ENCODE measurements around the gene DDIAS.
"Not testable (repeated sequence)": the region's sequence is repeated elsewhere in the genome, so short reads cannot be mapped to it uniquely, and the experiment has no call there.

The DDIAS gene

GRCh38 chr11:82927264-82927880, 25.8 kb downstream of the DDIAS start:
- H3K27ac ChIP-seq (ENCODE audit: low read depth, low read length), result no peak overlapping the region
- no peak overlapping the region for H3K9ac ChIP-seq (ENCODE audit: low read depth, low read length)
- no peaks in the 10 kb centered on the region for H3K9me3 ChIP-seq (ENCODE audit: control insufficient read depth, insufficient read depth, low read length)
- no peaks in the 10 kb centered on the region for H3K4me1 ChIP-seq (ENCODE audit: control insufficient read depth, insufficient read depth, low read length)
- H3K27me3 ChIP-seq (ENCODE audit: control insufficient read depth, insufficient read depth, low read length), result no peaks in the 10 kb centered on the region
- peaks cover 64% of the 10 kb centered on the region for H3K36me3 ChIP-seq (ENCODE audit: control insufficient read depth, insufficient read depth, low read length)
- H3K4me3 ChIP-seq (ENCODE audit: low read depth, low read length), result no peak overlapping the region

GRCh38 chr11:82929121-82929520, 27.6 kb downstream of the DDIAS start:
- Histone ChIP-seq H3K36me3 (ENCODE audit: control insufficient read depth, insufficient read depth, low read length) (peaks cover 72% of the 10 kb centered on the region), H3K27ac (ENCODE audit: low read depth, low read length) (no peak overlapping the region), H3K27me3 (ENCODE audit: control insufficient read depth, insufficient read depth, low read length) (no peaks in the 10 kb centered on the region), H3K9me3 (ENCODE audit: control insufficient read depth, insufficient read depth, low read length) (no peaks in the 10 kb centered on the region), H3K4me3 (ENCODE audit: low read depth, low read length) (no peak overlapping the region), H3K9ac (ENCODE audit: low read depth, low read length) (no peak overlapping the region), H3K4me1 (ENCODE audit: control insufficient read depth, insufficient read depth, low read length) (no peaks in the 10 kb centered on the region)

DNA sequence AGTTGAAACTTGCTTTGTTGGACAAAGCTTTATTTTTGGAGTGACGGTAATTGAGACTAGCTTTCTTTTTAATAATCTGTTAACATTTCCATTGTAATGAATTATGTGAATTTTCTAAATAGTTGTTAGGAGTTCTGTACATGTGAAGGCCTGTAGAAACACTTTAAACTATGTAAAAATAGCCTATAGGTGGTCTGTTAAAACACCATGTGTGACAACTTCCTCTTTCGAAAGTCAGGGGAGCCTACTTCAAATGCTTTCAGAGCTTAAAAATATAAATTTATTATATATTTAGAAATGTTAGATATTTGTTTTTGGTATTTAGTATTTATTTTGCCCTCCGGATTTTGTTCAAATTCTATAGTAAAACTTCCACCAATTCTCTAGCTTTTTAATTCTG, 28.7 kb downstream of the DDIAS start:
- Histone ChIP-seq H3K27me3 (ENCODE audit: control insufficient read depth, insufficient read depth, low read length) (no peaks in the 10 kb centered on the region), H3K4me3 (ENCODE audit: low read depth, low read length) (no peak overlapping the region), H3K27ac (ENCODE audit: low read depth, low read length) (no peak overlapping the region), H3K4me1 (ENCODE audit: control insufficient read depth, insufficient read depth, low read length) (no peaks in the 10 kb centered on the region), H3K36me3 (ENCODE audit: control insufficient read depth, insufficient read depth, low read length) (peaks cover 74% of the 10 kb centered on the region), H3K9ac (ENCODE audit: low read depth, low read length) (no peak overlapping the region), H3K9me3 (ENCODE audit: control insufficient read depth, insufficient read depth, low read length) (no peaks in the 10 kb centered on the region)

DNA sequence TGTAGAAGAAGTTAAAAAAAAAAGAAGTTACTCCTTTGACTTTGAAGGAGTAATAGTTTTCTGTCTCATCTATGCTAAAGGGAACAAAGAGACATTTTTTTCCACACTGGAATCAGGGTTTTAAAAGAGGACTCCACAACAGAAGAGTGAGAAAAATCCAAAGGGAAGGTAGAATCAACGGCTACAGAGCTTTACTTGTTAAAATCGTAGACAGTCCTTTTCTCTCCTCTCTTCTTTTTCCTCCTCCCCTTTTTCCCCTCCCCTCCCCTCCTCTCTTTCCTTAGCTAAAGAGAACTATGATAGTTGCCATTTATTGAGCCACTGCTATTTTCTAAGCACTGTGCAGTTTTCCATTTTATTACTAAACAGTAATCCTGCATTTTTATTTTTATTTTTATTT, 29.2 kb downstream of the DDIAS start:
- H3K36me3 ChIP-seq (ENCODE audit: control insufficient read depth, insufficient read depth, low read length), result peaks cover 75% of the 10 kb centered on the region

GRCh38 chr11:82932564-82932963, 31.0 kb downstream of the DDIAS start:
- no peaks in the 10 kb centered on the region for H3K27me3 ChIP-seq (ENCODE audit: control insufficient read depth, insufficient read depth, low read length)
- no peak overlapping the region for H3K4me3 ChIP-seq (ENCODE audit: low read depth, low read length)
- H3K9me3 ChIP-seq (ENCODE audit: control insufficient read depth, insufficient read depth, low read length), result no peaks in the 10 kb centered on the region
- H3K4me1 ChIP-seq (ENCODE audit: control insufficient read depth, insufficient read depth, low read length), result no peaks in the 10 kb centered on the region
- peaks cover 70% of the 10 kb centered on the region for H3K36me3 ChIP-seq (ENCODE audit: control insufficient read depth, insufficient read depth, low read length)
- H3K9ac ChIP-seq (ENCODE audit: low read depth, low read length), result no peak overlapping the region
- no peak overlapping the region for H3K27ac ChIP-seq (ENCODE audit: low read depth, low read length)

More for the DNA sequence above, 29.2 kb downstream of the DDIAS start:
- H3K27ac ChIP-seq (ENCODE audit: low read depth, low read length), result no peak overlapping the region
- no peaks in the 10 kb centered on the region for H3K9me3 ChIP-seq (ENCODE audit: control insufficient read depth, insufficient read depth, low read length)
- H3K4me3 ChIP-seq (ENCODE audit: low read depth, low read length), result no peak overlapping the region
- H3K9ac ChIP-seq (ENCODE audit: low read depth, low read length), result no peak overlapping the region
- H3K4me1 ChIP-seq (ENCODE audit: control insufficient read depth, insufficient read depth, low read length), result no peaks in the 10 kb centered on the region
- H3K27me3 ChIP-seq (ENCODE audit: control insufficient read depth, insufficient read depth, low read length), result no peaks in the 10 kb centered on the region

DNA sequence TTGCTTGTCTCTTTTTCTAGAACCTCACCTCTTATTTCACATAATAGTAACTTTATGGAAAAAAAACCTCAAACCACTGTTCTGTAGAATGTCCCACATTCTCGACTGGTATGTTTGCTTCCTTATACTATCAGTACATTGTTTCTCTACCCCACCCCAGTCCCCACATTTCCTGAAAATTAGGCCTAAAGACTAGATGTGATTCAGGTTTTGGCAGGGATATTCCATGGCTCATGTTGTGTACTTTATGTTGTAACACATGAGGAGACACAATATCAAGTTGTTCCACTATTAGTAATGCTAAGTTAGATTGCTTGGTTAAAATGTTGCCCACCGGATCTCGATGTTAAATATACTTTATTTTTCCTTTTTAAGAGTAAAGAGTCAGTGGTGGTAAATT, 34.7 kb downstream of the DDIAS start:
- H3K36me3 ChIP-seq (ENCODE audit: control insufficient read depth, insufficient read depth, low read length), result peaks cover 41% of the 10 kb centered on the region
- H3K4me3 ChIP-seq (ENCODE audit: low read depth, low read length), result no peak overlapping the region
- no peaks in the 10 kb centered on the region for H3K4me1 ChIP-seq (ENCODE audit: control insufficient read depth, insufficient read depth, low read length)
- H3K9me3 ChIP-seq (ENCODE audit: control insufficient read depth, insufficient read depth, low read length), result no peaks in the 10 kb centered on the region
- no peak overlapping the region for H3K9ac ChIP-seq (ENCODE audit: low read depth, low read length)
- H3K27ac ChIP-seq (ENCODE audit: low read depth, low read length), result no peak overlapping the region
- H3K27me3 ChIP-seq (ENCODE audit: control insufficient read depth, insufficient read depth, low read length), result no peaks in the 10 kb centered on the region

DNA sequence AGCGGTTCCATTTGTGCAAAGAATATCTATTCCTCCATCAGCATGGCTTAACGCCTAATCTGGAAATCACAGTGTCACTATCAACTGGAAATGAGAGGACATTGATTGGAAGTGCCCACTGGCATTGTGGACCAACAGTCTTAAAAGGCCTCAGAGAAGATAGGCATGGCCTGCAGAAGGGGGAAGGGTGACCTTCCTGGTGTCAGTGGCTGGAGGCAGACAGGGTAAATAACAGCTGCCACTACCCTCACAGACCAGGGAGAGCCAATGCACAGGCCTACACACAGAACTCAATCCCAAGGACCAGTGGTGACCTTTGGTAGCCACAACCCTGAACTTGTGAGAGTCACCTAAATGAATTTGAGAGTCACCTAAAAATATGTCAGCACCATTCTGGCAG, 36.0 kb downstream of the DDIAS start:
- H3K9me3 ChIP-seq (ENCODE audit: control insufficient read depth, insufficient read depth, low read length), result no peaks in the 10 kb centered on the region
- H3K36me3 ChIP-seq (ENCODE audit: control insufficient read depth, insufficient read depth, low read length), result peaks cover 28% of the 10 kb centered on the region
- H3K9ac ChIP-seq (ENCODE audit: low read depth, low read length), result no peak overlapping the region
- H3K4me3 ChIP-seq (ENCODE audit: low read depth, low read length), result no peak overlapping the region
- H3K4me1 ChIP-seq (ENCODE audit: control insufficient read depth, insufficient read depth, low read length), result no peaks in the 10 kb centered on the region
- H3K27me3 ChIP-seq (ENCODE audit: control insufficient read depth, insufficient read depth, low read length), result no peaks in the 10 kb centered on the region
- H3K27ac ChIP-seq (ENCODE audit: low read depth, low read length), result no peak overlapping the region

DNA sequence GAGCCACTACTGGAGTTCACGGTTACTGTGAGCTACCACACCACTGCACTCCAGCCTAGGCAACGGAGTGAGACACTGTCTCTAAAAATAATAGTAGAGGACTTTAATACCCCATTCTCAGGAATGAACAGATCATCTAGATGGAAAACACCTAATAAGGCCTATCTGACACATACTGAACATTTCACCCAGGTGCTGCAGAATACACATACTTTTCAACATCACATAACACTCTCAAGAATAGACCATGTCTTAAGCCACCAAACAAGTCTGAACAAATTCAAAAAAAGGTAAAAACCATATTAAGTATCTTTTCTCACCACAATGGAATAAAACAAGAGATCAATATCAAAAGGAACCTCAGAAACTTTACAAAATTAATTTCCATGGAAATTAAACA, 37.9 kb downstream of the DDIAS start:
- Histone ChIP-seq H3K4me1 (ENCODE audit: control insufficient read depth, insufficient read depth, low read length) (no peaks in the 10 kb centered on the region), H3K9ac (ENCODE audit: low read depth, low read length) (no peak overlapping the region), H3K27me3 (ENCODE audit: control insufficient read depth, insufficient read depth, low read length) (no peaks in the 10 kb centered on the region), H3K27ac (ENCODE audit: low read depth, low read length) (no peak overlapping the region), H3K36me3 (ENCODE audit: control insufficient read depth, insufficient read depth, low read length) (peaks cover 10% of the 10 kb centered on the region), H3K4me3 (ENCODE audit: low read depth, low read length) (no peak overlapping the region), H3K9me3 (ENCODE audit: control insufficient read depth, insufficient read depth, low read length) (no peaks in the 10 kb centered on the region)

DNA sequence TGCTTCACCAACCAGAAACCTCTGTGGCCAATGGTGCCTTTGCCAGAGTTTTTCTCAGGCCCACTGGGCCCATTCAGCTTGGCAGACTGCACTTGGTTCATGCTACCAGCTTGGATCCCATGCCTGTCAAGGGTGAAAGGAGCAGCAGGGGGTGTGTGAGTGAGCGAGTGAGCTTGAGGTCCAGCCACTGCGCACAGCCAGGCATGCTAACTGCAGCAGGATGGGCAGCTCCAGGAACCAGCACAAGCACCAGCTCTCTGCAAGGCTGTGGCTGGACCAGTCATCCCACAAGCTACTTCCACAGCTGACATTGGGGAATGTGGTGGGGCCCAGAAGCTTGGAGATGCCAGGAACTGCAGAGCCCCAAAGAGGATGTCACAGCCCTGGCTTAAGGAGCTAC, 40.8 kb downstream of the DDIAS start:
- Histone ChIP-seq H3K27ac (ENCODE audit: low read depth, low read length) (no peak overlapping the region), H3K9me3 (ENCODE audit: control insufficient read depth, insufficient read depth, low read length) (no peaks in the 10 kb centered on the region), H3K4me3 (ENCODE audit: low read depth, low read length) (no peak overlapping the region), H3K9ac (ENCODE audit: low read depth, low read length) (no peak overlapping the region), H3K36me3 (ENCODE audit: control insufficient read depth, insufficient read depth, low read length) (no peaks in the 10 kb centered on the region), H3K4me1 (ENCODE audit: control insufficient read depth, insufficient read depth, low read length) (no peaks in the 10 kb centered on the region), H3K27me3 (ENCODE audit: control insufficient read depth, insufficient read depth, low read length) (no peaks in the 10 kb centered on the region)

GRCh38 chr11:82943430-82943829, 41.9 kb downstream of the DDIAS start:
- not testable (repeated sequence) for H3K9ac ChIP-seq (ENCODE audit: low read depth, low read length); H3K4me3 ChIP-seq (ENCODE audit: low read depth, low read length); H3K27me3 ChIP-seq (ENCODE audit: control insufficient read depth, insufficient read depth, low read length); H3K9me3 ChIP-seq (ENCODE audit: control insufficient read depth, insufficient read depth, low read length); H3K4me1 ChIP-seq (ENCODE audit: control insufficient read depth, insufficient read depth, low read length); H3K27ac ChIP-seq (ENCODE audit: low read depth, low read length); H3K36me3 ChIP-seq (ENCODE audit: control insufficient read depth, insufficient read depth, low read length)

- Histone ChIP-seq H3K9ac (ENCODE audit: low read depth, low read length) (no peak overlapping the region), H3K27ac (ENCODE audit: low read depth, low read length) (no peak overlapping the region), H3K36me3 (ENCODE audit: control insufficient read depth, insufficient read depth, low read length) (no peaks in the 10 kb centered on the region), H3K4me1 (ENCODE audit: control insufficient read depth, insufficient read depth, low read length) (no peaks in the 10 kb centered on the region), H3K9me3 (ENCODE audit: control insufficient read depth, insufficient read depth, low read length) (no peaks in the 10 kb centered on the region), H3K27me3 (ENCODE audit: control insufficient read depth, insufficient read depth, low read length) (no peaks in the 10 kb centered on the region), H3K4me3 (ENCODE audit: low read depth, low read length) (no peak overlapping the region)
Measured at GRCh38 chr11:82944198-82944597, 42.7 kb downstream of the DDIAS start.

GRCh38 chr11:82945041-82945440, 43.5 kb downstream of the DDIAS start:
- not testable (repeated sequence) for H3K4me1 ChIP-seq (ENCODE audit: control insufficient read depth, insufficient read depth, low read length); H3K27ac ChIP-seq (ENCODE audit: low read depth, low read length); H3K27me3 ChIP-seq (ENCODE audit: control insufficient read depth, insufficient read depth, low read length); H3K9ac ChIP-seq (ENCODE audit: low read depth, low read length); H3K36me3 ChIP-seq (ENCODE audit: control insufficient read depth, insufficient read depth, low read length); H3K9me3 ChIP-seq (ENCODE audit: control insufficient read depth, insufficient read depth, low read length); H3K4me3 ChIP-seq (ENCODE audit: low read depth, low read length)
